ENCODE data around the gene C1orf53.

C1orf53 gene

DNA sequence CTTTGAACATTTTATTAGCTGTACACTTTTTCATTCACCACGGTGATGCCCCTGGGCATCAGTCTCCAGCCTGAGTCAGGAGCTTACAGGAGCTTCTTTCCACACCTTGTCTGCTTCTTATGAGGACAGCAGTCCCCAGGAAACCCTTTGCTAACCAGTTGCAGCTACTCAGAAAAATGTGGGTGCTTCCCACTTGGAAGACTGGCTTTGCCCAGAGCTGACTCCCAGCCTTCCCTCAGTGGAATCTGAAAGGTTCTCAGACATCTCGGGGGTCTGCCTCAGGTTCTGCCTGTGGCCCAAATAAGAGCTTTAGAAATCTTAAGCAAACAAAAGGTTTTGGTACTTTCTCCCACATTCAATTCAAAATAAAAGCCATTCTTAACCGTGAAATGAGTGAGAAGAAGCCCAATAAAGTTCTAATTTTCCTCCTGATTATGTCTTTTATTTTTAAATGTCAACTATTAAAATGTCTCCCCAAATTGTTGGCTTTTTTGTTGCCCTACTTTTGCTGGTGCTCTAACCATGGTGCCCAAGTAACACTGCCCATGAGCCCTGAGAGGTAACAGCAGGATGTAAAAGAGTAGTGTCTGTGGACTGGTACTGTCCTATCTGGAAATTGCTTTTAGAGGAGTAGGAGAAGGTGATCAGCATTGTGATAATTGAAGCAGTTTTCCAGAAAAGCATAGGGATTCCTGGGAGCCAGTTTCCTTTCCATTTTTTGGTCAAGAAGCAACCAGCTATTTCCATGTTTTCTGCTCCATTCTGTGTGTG, 5.6 kb downstream of the C1orf53 start:
- H3K9me2 ChIP-seq (replicated peaks; ENCODE audit: insufficient read depth, low read length), result no peaks in the 10 kb centered on the region
- no peak overlapping the region for H3K4me3 ChIP-seq (ENCODE audit: low read length)
- no peaks in the 10 kb centered on the region for H3F3A ChIP-seq (ENCODE audit: insufficient read depth, low read length)
- no peaks in the 10 kb centered on the region for H4K20me1 ChIP-seq (ENCODE audit: insufficient read depth, low read length)
- H3K27me3 ChIP-seq (replicated peaks; ENCODE audit: insufficient read depth, low read length), result peaks cover 50% of the 10 kb centered on the region
- H3K4me1 ChIP-seq (ENCODE audit: low read length), result 0 out of 2 replicates have a peak, but pooled peaks cover 8% of the 10 kb centered on the region
- TF ChIP-seq EZH2phosphoT487 (IDR thresholded peaks at IDR 0.05; ENCODE audit: low read length), result no peak
- no peak for TF ChIP-seq CTCF (IDR thresholded peaks at IDR 0.05; ENCODE audit: low read length)
- TF ChIP-seq EZH2 (optimal IDR thresholded peaks at IDR 0.05; ENCODE audit: low read depth, low read length), result no peak
- no peak overlapping the region for H3K4me2 ChIP-seq (ENCODE audit: low read depth, low read length)
- DNase-seq, result no peak
- H3K27ac ChIP-seq (ENCODE audit: low read length), result no peak overlapping the region
- H3K9ac ChIP-seq (ENCODE audit: low read length), result no peak overlapping the region
- H2AFZ ChIP-seq (ENCODE audit: low read length), result no peak overlapping the region
- no peaks in the 10 kb centered on the region for H3K36me3 ChIP-seq (replicated peaks; ENCODE audit: insufficient read depth, low read length)
- H3K9me3 ChIP-seq (replicated peaks; ENCODE audit: insufficient read depth, low read length), result no peaks in the 10 kb centered on the region
- no peaks in the 10 kb centered on the region for H3K79me2 ChIP-seq (ENCODE audit: low read length)

DNA sequence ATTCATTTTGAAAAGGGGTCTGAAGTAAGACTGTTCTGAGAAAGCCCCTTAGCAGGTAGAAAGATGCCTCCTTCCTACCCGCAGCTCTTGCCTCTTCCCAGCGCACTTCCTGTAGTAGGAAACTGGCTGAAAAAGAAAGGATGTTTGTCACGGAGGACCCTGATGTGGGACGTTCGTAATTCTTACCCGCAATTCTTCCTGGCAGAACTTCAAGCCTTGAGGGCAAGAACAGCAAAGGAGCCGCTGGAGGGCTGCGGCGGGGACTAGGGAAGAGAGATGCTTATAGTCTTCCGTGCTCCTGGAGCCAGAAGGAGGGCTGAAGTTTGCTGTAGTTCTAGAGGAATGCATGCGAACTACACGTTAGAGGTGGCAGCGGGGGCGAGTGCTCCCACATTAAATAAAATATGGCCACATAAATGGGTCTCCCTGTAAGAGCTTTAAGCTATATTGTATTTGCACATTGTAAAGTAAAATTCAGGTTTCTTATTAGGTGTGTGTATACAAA, 6.3 kb downstream of the C1orf53 start:
- no peak overlapping the region for H3K4me2 ChIP-seq (ENCODE audit: low read depth, low read length)
- no peak overlapping the region for H3K9ac ChIP-seq (ENCODE audit: low read length)
- H3K9me3 ChIP-seq (replicated peaks; ENCODE audit: insufficient read depth, low read length), result no peaks in the 10 kb centered on the region
- H4K20me1 ChIP-seq (ENCODE audit: insufficient read depth, low read length), result no peaks in the 10 kb centered on the region
- no peaks in the 10 kb centered on the region for H3F3A ChIP-seq (ENCODE audit: insufficient read depth, low read length)
- 0 out of 2 replicates have a peak, but pooled peaks cover 5% of the 10 kb centered on the region for H3K4me1 ChIP-seq (ENCODE audit: low read length)
- no peaks in the 10 kb centered on the region for H3K79me2 ChIP-seq (ENCODE audit: low read length)
- H3K27me3 ChIP-seq (replicated peaks; ENCODE audit: insufficient read depth, low read length), result peaks cover 57% of the 10 kb centered on the region
- H3K36me3 ChIP-seq (replicated peaks; ENCODE audit: insufficient read depth, low read length), result no peaks in the 10 kb centered on the region
- H2AFZ ChIP-seq (ENCODE audit: low read length), result no peak overlapping the region
- no peaks in the 10 kb centered on the region for H3K9me2 ChIP-seq (replicated peaks; ENCODE audit: insufficient read depth, low read length)
- H3K27ac ChIP-seq (ENCODE audit: low read length), result no peak overlapping the region
- H3K4me3 ChIP-seq (ENCODE audit: low read length), result no peak overlapping the region
- no peak for TF ChIP-seq EZH2phosphoT487 (IDR thresholded peaks at IDR 0.05; ENCODE audit: low read length)
- no peak for TF ChIP-seq CTCF (IDR thresholded peaks at IDR 0.05; ENCODE audit: low read length)
- no peak for TF ChIP-seq EZH2 (optimal IDR thresholded peaks at IDR 0.05; ENCODE audit: low read depth, low read length)
- DNase-seq, result no peak

- no peak overlapping the region for H3K27ac ChIP-seq (ENCODE audit: low read length)
- no peaks in the 10 kb centered on the region for H3K79me2 ChIP-seq (ENCODE audit: low read length)
- H2AFZ ChIP-seq (ENCODE audit: low read length), result no peak overlapping the region
- H3K4me1 ChIP-seq (ENCODE audit: low read length), result 0 out of 2 replicates have a peak, but pooled peaks cover 5% of the 10 kb centered on the region
- H3K4me2 ChIP-seq (ENCODE audit: low read depth, low read length), result no peak overlapping the region
- no peaks in the 10 kb centered on the region for H3F3A ChIP-seq (ENCODE audit: insufficient read depth, low read length)
- H3K9me3 ChIP-seq (replicated peaks; ENCODE audit: insufficient read depth, low read length), result no peaks in the 10 kb centered on the region
- no peaks in the 10 kb centered on the region for H4K20me1 ChIP-seq (ENCODE audit: insufficient read depth, low read length)
- TF ChIP-seq EZH2phosphoT487 (IDR thresholded peaks at IDR 0.05; ENCODE audit: low read length), result no peak
- no peak for TF ChIP-seq CTCF (IDR thresholded peaks at IDR 0.05; ENCODE audit: low read length)
- TF ChIP-seq EZH2 (optimal IDR thresholded peaks at IDR 0.05; ENCODE audit: low read depth, low read length), result no peak
- no peaks in the 10 kb centered on the region for H3K9me2 ChIP-seq (replicated peaks; ENCODE audit: insufficient read depth, low read length)
- no peak overlapping the region for H3K4me3 ChIP-seq (ENCODE audit: low read length)
- no peaks in the 10 kb centered on the region for H3K36me3 ChIP-seq (replicated peaks; ENCODE audit: insufficient read depth, low read length)
- DNase-seq, result no peak
- peaks cover 63% of the 10 kb centered on the region for H3K27me3 ChIP-seq (replicated peaks; ENCODE audit: insufficient read depth, low read length)
- H3K9ac ChIP-seq (ENCODE audit: low read length), result no peak overlapping the region
These were observed 7.0 kb downstream of the C1orf53 start for GRCh38 chr1:197909384-197909783.

Measured in MM.1S (cell line).